Measurements from ENCODE around the gene TRAPPC3L.

- no peak for TF ChIP-seq POLR2A (IDR thresholded peaks at IDR 0.05; ENCODE audit: low read depth, low read length)
- TF ChIP-seq POLR2AphosphoS5 (IDR thresholded peaks at IDR 0.05; ENCODE audit: low read depth, low read length): no peak
Measured at GRCh38 chr6:116467514-116467913, 78.0 kb downstream of the TRAPPC3L start.
